DMS79 (cell line): ENCODE results near the gene CALU.

ENCODE experiments used
- DNase-seq: peaks from one replicate; lab custom pipeline; 2025; lab: John Stamatoyannopoulos, UW

Gene CALU

GRCh38 chr7:128747327-128748079 is 8.3 kb downstream of the CALU start:
- no peak for DNase-seq

- no peak for DNase-seq
Observed at GRCh38 chr7:128752251-128752650, 13.1 kb downstream of the CALU start.

GRCh38 chr7:128755075-128755818 is 16.1 kb downstream of the CALU start:
- DNase-seq: no peak

GRCh38 chr7:128755819-128756476 is 16.8 kb downstream of the CALU start:
- peak; percentile 86 for DNase-seq

- DNase-seq: no peak
Observed at GRCh38 chr7:128757203-128757602, 18.0 kb downstream of the CALU start.

GRCh38 chr7:128758553-128758952 is 19.4 kb downstream of the CALU start:
- no peak for DNase-seq

DNA sequence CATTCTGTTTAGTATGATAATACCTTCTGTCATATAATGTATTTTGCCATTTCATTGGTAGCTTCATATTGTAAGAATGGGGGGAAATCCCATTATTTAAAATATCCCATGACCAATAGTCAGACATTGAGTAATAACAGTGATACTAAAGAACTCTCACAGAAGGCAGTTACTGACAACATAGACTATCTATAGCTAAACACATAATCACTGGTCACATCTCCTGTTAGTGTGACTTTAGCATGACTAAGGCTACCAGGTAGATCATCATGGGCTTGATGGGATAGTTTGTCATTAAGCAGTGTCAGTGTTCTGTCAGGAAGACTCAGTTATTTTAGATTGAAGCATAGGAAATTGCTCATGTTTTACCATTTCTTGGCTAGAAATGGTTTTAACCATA is 20.1 kb downstream of the CALU start:
- no peak for DNase-seq

GRCh38 chr7:128763541-128763940 is 24.4 kb downstream of the CALU start:
- DNase-seq: no peak

DNA sequence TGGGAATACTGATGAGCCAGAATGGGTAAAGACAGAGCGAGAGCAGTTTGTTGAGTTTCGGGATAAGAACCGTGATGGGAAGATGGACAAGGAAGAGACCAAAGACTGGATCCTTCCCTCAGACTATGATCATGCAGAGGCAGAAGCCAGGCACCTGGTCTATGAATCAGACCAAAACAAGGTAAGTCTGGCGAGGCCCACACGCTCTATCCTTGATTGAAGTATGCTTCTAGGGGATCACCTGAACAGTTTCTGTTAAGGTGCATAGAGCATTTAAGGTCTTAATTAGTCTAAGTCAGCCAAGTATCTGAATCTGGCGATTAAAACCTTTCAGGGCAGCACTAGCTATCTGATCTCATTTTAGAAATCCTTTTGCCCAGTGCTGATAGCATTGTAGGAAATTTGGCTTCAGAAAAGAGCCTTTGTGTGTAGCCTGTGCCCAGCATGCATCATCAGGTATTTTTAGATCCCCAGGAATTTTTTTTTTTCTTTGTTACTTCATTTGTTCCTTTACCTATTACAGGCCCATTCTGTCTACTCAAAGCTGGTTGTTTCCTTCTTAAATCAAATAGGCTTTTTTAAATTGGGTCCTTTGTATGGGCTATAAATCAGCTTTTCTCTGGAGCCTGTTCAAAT is 28.4 kb downstream of the CALU start:
- no peak for DNase-seq

GRCh38 chr7:128770233-128770632 is 31.1 kb downstream of the CALU start:
- no peak for DNase-seq

GRCh38 chr7:128773604-128774003 is 34.4 kb downstream of the CALU start:
- no peak for DNase-seq

- no peak for DNase-seq
Observed at GRCh38 chr7:128774029-128774689, 35.0 kb downstream of the CALU start.

DNA sequence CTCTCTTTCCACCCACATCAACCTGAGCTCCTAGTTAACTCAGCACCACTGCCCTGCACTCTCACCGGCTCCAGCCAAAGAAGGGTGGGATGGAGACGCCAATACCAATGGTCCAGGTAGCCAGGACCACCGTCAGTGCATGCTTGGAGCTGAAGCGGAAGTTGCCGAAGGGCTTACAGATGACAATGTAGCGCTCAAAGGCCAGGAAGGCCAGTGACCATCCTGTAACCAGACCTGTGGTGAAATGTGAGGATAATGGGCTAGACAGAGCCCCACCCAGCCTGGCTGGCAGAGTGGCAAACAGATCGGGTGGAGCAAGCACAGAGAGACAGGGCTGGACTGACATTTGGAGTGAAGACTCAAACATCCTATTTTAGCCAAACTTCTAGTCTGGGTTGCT is 35.8 kb downstream of the CALU start:
- DNase-seq: no peak

- DNase-seq: no peak
Observed at GRCh38 chr7:128775744-128776474, 36.8 kb downstream of the CALU start, which contains the start of gene OPN1SW. OPN1SW (minus strand) TSS chr7:128775794; CDS start chr7:128775781, 13 bp downstream.

DNA sequence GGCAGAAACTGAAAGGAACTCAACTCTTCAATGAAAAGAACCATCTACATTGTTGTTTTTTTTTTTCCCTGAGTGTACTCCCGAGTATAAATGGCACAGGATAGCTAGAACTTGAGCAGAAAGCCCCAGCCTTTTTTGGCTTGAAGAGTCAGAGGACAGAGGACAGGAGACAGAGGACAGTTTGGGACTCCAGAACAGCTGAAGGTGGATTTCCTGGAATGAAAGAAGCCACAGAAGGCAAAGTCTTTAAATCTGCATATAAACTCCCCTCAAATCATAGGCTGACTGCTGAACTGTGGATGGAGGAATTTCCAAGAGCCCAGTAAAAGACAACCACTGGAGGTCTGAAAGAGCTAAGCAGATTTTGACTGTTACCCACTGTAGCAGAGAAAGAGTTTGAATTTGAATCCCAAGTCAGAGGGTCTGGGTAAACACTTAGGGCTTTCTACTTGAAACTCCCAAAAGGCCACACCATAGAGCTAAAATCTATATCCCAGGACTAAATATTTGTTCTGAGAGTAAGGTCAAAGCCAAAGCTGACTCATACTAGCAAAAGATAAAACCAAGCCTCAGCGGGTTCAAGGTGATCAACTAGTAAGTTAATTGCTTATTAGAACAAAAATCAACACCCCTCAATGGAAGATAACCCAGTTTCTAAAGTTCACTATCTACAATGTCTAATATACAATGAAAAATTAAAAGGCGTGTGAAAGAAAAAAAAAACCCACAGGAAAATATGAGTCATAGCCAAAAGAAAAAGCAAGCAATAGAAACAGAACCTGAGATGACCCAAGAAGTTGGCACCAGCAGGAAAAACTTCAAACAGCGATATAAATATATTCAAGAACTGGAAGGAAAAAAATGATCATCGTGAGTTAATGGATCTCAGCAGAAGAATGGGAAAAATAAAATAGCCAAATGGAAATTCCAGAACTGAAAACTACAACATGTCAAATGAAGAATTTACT is 38.3 kb downstream of the CALU start:
- DNase-seq: no peak

- no peak for DNase-seq
Observed at GRCh38 chr7:128778946-128779345, 39.8 kb downstream of the CALU start.

DNA sequence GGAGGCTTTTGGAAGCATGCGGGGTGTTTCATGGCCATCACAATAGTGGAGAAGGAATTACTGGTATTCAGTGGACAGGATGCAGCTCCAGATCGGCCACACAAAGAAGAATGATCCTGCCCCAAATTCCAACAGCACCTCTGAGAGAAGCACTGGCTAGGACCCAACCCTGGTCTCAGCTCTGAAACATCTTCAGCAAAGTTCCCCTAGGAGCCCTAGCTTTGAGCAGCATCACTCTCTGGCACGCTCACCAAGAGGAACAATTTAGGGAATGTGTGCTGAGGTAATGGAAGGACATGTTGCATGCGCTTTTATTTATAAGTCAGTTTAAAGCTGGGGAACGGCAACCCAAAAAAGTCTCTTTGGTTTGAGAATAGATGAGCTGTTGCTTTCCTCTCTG is 42.0 kb downstream of the CALU start:
- no peak for DNase-seq

GRCh38 chr7:128781851-128782250 is 42.7 kb downstream of the CALU start:
- DNase-seq: no peak

DNA sequence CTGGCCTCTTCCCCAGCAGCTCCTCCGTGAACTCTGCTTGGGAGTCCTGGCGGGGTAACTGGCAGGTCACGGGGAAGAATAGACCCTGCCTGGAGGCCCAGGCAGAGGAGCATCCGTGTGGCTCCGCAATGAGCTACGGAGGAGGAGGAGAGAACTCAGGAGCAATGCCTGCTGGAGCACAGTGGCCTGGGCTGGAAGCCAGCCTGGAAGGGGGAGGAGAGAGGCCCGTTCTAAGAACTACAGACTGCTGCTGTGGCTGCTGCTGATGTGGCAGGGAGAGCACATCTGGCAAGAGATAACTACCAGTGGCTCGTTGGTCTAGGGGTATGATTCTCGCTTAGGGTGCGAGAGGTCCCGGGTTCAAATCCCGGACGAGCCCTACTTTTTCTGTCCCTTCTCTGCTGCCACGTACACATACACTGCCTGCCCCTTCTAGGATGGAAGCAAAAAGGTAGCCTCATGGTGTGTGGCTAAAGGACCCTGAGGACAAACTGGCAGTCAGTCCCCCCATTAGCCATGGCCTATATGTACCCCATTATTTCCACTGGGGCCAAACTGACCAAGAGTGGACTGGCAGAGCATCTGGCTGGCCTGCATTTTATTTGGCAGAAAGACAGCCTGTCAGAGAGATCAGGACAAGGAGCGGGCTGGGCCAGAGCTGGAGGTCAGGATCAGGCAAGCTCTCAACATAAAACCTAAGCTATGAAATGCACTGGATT is 44.1 kb downstream of the CALU start:
- no peak for DNase-seq
